H9 (cell line): ENCODE results near the gene GPR146. TPM values are rescaled to one million over a fixed set of nuclear protein-coding genes. Genes with fewer than 3 reads are reported as not detected.
A peak's percentile ranks its signal among the peaks of the same experiment; 100 is the strongest.

Source experiments
- DNase-seq: peaks from one replicate; pipeline ENCODE4 v3.0.0-alpha.2; 2017
- H2AFZ ChIP-seq: one replicate; pipeline ENCODE4 v1.6.1; 2013; ENCODE audit warnings: mild to moderate bottlenecking, low read length, control low read depth, moderate library complexity
- H2AK5ac ChIP-seq: 2 replicates; pipeline ENCODE4 v1.6.1; 2013; ENCODE audit warnings: low read length, control low read depth, mixed read lengths; ENCODE audit not compliant: insufficient read length
- H2BK120ac ChIP-seq: one replicate; pipeline ENCODE4 v1.6.1; 2013; ENCODE audit warnings: low read depth, mild to moderate bottlenecking, low read length, control low read depth, inconsistent platforms; ENCODE audit not compliant: poor library complexity, severe bottlenecking
- H2BK12ac ChIP-seq: 2 replicates; pipeline ENCODE4 v1.6.1; 2013; ENCODE audit warnings: low read length, control low read depth, mixed read lengths, low read depth; ENCODE audit not compliant: insufficient read length
- H2BK15ac ChIP-seq: 2 replicates; pipeline ENCODE4 v1.6.1; 2013; ENCODE audit warnings: low read depth, low read length, control low read depth
- H2BK20ac ChIP-seq: one replicate; pipeline ENCODE4 v1.6.1; 2013; ENCODE audit warnings: low read depth, mild to moderate bottlenecking, low read length, control low read depth, inconsistent platforms; ENCODE audit not compliant: poor library complexity, severe bottlenecking
- H2BK5ac ChIP-seq: 2 replicates; pipeline ENCODE4 v1.6.1; 2013; ENCODE audit warnings: low read length, control low read depth, mixed read lengths; ENCODE audit not compliant: insufficient read length
- H3K14ac ChIP-seq: 2 replicates; pipeline ENCODE4 v1.6.1; 2013; ENCODE audit warnings: low read length, control low read depth; ENCODE audit not compliant: insufficient read depth
- H3K18ac ChIP-seq: 2 replicates; pipeline ENCODE4 v1.6.1; 2013; ENCODE audit warnings: low read depth, mild to moderate bottlenecking, mixed read lengths, low read length, control low read depth; ENCODE audit not compliant: insufficient read length
- H3K23ac ChIP-seq: 2 replicates; pipeline ENCODE4 v1.6.1; 2013; ENCODE audit warnings: low read length, control low read depth, mixed read lengths, low read depth; ENCODE audit not compliant: insufficient read length
- H3K23me2 ChIP-seq: 2 replicates; pipeline ENCODE4 v1.6.1; 2013; ENCODE audit warnings: low read depth, mild to moderate bottlenecking, mixed read lengths, low read length, control low read depth; ENCODE audit not compliant: insufficient read length, poor library complexity, severe bottlenecking
- H3K27ac ChIP-seq: 2 replicates; pipeline ENCODE4 v1.5.1; 2013; ENCODE audit warnings: low read length, control low read depth, mixed read lengths, low read depth; ENCODE audit not compliant: insufficient read length
- H3K27me3 ChIP-seq: 2 replicates; pipeline ENCODE4 v1.6.1; 2013; ENCODE audit warnings: low read length, control low read depth, inconsistent platforms; ENCODE audit not compliant: insufficient read depth
- H3K4ac ChIP-seq: 2 replicates; pipeline ENCODE4 v1.6.1; 2013; ENCODE audit warnings: low read depth, mild to moderate bottlenecking, control low read depth, inconsistent platforms, low read length, moderate library complexity
- H3K4me1 ChIP-seq: 2 replicates; pipeline ENCODE4 v1.6.1; 2013; ENCODE audit warnings: low read length, control low read depth, inconsistent platforms; ENCODE audit not compliant: insufficient read depth
- H3K4me2 ChIP-seq: 2 replicates; pipeline ENCODE4 v1.6.1; 2013; ENCODE audit warnings: low read length, control low read depth, mixed read lengths; ENCODE audit not compliant: insufficient read length, insufficient read depth
- H3K56ac ChIP-seq: 2 replicates; pipeline ENCODE4 v1.6.1; 2013; ENCODE audit warnings: low read depth, mild to moderate bottlenecking, mixed read lengths, low read length, control low read depth; ENCODE audit not compliant: insufficient read length
- H3K79me1 ChIP-seq: 2 replicates; pipeline ENCODE4 v1.6.1; 2013; ENCODE audit warnings: low read depth, mild to moderate bottlenecking, moderate library complexity, low read length, control low read depth, inconsistent platforms; ENCODE audit not compliant: insufficient read depth, poor library complexity, severe bottlenecking
- H3K79me2 ChIP-seq: 2 replicates; pipeline ENCODE4 v1.6.1; 2013; ENCODE audit warnings: low read length, control low read depth, inconsistent platforms; ENCODE audit not compliant: insufficient read depth
- H3K9ac ChIP-seq: 2 replicates; pipeline ENCODE4 v1.6.1; 2013; ENCODE audit warnings: low read length, control low read depth, mixed read lengths; ENCODE audit not compliant: insufficient read length; ENCODE audit errors: extremely low read depth
- H3K9me3 ChIP-seq: one replicate; pipeline ENCODE4 v1.6.1; 2013; ENCODE audit warnings: low read depth, low read length, inconsistent platforms; ENCODE audit not compliant: control insufficient read depth
- H3T11ph ChIP-seq: one replicate; pipeline ENCODE4 v1.6.1; 2013; ENCODE audit warnings: mild to moderate bottlenecking, low read length, control low read depth, inconsistent platforms
- H4K20me1 ChIP-seq: one replicate; pipeline ENCODE4 v1.6.1; 2013; ENCODE audit not compliant: control insufficient read depth, insufficient read length, insufficient read depth
- H4K5ac ChIP-seq: 2 replicates; pipeline ENCODE4 v1.6.1; 2013; ENCODE audit warnings: low read depth, mild to moderate bottlenecking, mixed read lengths, low read length, control low read depth; ENCODE audit not compliant: insufficient read length
- H4K8ac ChIP-seq: replicated peaks from 2 replicates; pipeline ENCODE4 v1.6.1; 2013; ENCODE audit warnings: low read length, control low read depth, mixed read lengths, low read depth; ENCODE audit not compliant: insufficient read length
- H4K91ac ChIP-seq: 2 replicates; pipeline ENCODE4 v1.6.1; 2013; ENCODE audit warnings: low read depth, mild to moderate bottlenecking, moderate library complexity, mixed read lengths, low read length, control low read depth; ENCODE audit not compliant: insufficient read length
- H3K27ac Mint-ChIP-seq, 3 experiments: 2 replicates in 2 of 3; 3 replicates in 1 of 3; pipeline ENCODE4 v1.8.0; 2020 to 2021; ENCODE audit warnings: mixed read lengths in 3 of 3, mild to moderate bottlenecking in 1 of 3, moderate library complexity in 1 of 3
- H3K27me3 Mint-ChIP-seq: 2 replicates; pipeline ENCODE4 v1.8.0; 2021; ENCODE audit warnings: low read depth, mild to moderate bottlenecking, moderate library complexity, mixed read lengths
- H3K36me3 Mint-ChIP-seq, 3 experiments: 2 replicates in 2 of 3; 3 replicates in 1 of 3; pipeline ENCODE4 v1.8.0; 2020 to 2021; ENCODE audit warnings: low read depth in 3 of 3, mixed read lengths in 3 of 3; ENCODE audit not compliant: insufficient read depth in 1 of 3
- H3K4me1 Mint-ChIP-seq, 2 experiments: 2 replicates each; pipeline ENCODE4 v1.8.0; 2020; ENCODE audit warnings: mixed read lengths in 2 of 2
- H3K4me3 Mint-ChIP-seq, 2 experiments: 2 replicates in 1 of 2; 3 replicates in 1 of 2; pipeline ENCODE4 v1.8.0; 2020 to 2021; ENCODE audit warnings: mild to moderate bottlenecking in 2 of 2, mixed read lengths in 2 of 2, moderate library complexity in 1 of 2
- H3K9me3 Mint-ChIP-seq, 2 experiments: 2 replicates in 1 of 2; 3 replicates in 1 of 2; pipeline ENCODE4 v1.8.0; 2020; ENCODE audit warnings: mild to moderate bottlenecking in 2 of 2, mixed read lengths in 2 of 2, moderate library complexity in 1 of 2
- WGBS: extraction: QIAGEN DNeasy Blood & Tissue Kit; methylation state at CpG from one replicate; pipeline ENCODE4 v1.1.7; 2013; ENCODE audit warnings: missing lambda C conversion rate, low lambda C conversion rate, mixed read lengths; ENCODE audit not compliant: insufficient read length; ENCODE audit errors: extremely low coverage; 5-methylcytosine and 5-hydroxymethylcytosine counted together
- total RNA-seq: library from RNA; stranded (reverse); gene quantifications from 2 replicates; pipeline ENCODE4 v1.2.1, GENCODE V29; 2021
- TF ChIP-seq, protein P1 (sequence below): fragments of 200-600 bp; sonication (generic); conservative IDR thresholded peaks from 3 replicates; pipeline ENCODE4 v1.8.0; 2021; ENCODE audit warnings: antibody characterized with exemption, mild to moderate bottlenecking

The GPR146 gene
- total RNA-seq, 1 experiment from 2014 or later: 1.4 TPM

DNA sequence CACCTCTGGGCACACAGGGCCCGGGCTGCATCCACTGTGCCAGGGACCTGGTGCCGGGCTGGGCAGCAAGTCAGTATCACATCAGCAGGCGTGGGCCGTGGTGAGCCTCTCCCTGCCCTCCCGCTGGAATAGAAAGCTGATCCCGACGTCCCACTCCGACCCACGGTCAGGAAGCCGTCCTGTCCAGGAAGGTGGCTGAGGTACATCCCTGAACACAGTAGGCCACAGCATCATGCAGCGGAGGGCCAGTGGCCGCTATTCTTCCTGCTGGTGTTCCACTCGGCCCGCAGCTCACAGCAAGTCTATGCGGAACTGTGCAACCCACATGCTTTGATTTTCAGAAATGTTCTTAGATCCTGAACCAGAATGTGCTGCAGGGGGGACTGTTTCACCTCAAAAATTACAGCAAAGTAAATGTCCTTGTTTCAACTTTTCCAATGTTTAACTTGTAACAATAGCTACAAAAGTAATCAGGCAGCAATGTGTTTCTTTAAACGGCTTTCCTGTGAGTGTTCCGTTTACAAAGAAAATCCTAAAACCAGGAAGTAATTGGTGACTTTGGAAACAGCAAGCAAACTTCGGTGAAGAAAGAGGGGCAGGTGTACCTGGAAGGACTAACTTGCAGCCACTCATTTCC lies 676 bp upstream of the GPR146 start:
- no peak overlapping the region for H2AFZ ChIP-seq
- H4K91ac ChIP-seq: no peak overlapping the region
- no peaks in the 10 kb centered on the region; the same call in 1 of the 2 replicates for H3K27me3 Mint-ChIP-seq
- H3K27me3 ChIP-seq: no peaks in the 10 kb centered on the region
- no peaks in the 10 kb centered on the region for H3K79me2 ChIP-seq
- peak overlapping the region; percentile 6 for H3K27ac ChIP-seq
- peaks cover 5% of the 10 kb centered on the region for H3K23me2 ChIP-seq
- no peak overlapping the region for H3K18ac ChIP-seq
- no peak overlapping the region for H4K8ac ChIP-seq
- no CpG with 5 or more reads among the region's 18 CpGs for WGBS
- no peaks in the 10 kb centered on the region for H3K79me1 ChIP-seq
- no peak overlapping the region for H2BK5ac ChIP-seq
- H3K4me1 Mint-ChIP-seq: peaks cover 36 to 59% of the 10 kb centered on the region in 2 experiments
- no peaks in the 10 kb centered on the region for H4K20me1 ChIP-seq
- H3K9me3 ChIP-seq: no peaks in the 10 kb centered on the region
- H3K56ac ChIP-seq: no peak overlapping the region
- H3K9me3 Mint-ChIP-seq: no peaks in the 10 kb centered on the region; a peak in 1 of 5 replicates
- no peak overlapping the region for H2BK15ac ChIP-seq
- peak overlapping the region; percentile 79 to 94 (median 89) for H3K27ac Mint-ChIP-seq
- H3K4ac ChIP-seq: no peak overlapping the region
- peaks cover 4% of the 10 kb centered on the region; the same call in 1 of the 2 replicates for H3K4me1 ChIP-seq
- TF ChIP-seq, protein P1, sequence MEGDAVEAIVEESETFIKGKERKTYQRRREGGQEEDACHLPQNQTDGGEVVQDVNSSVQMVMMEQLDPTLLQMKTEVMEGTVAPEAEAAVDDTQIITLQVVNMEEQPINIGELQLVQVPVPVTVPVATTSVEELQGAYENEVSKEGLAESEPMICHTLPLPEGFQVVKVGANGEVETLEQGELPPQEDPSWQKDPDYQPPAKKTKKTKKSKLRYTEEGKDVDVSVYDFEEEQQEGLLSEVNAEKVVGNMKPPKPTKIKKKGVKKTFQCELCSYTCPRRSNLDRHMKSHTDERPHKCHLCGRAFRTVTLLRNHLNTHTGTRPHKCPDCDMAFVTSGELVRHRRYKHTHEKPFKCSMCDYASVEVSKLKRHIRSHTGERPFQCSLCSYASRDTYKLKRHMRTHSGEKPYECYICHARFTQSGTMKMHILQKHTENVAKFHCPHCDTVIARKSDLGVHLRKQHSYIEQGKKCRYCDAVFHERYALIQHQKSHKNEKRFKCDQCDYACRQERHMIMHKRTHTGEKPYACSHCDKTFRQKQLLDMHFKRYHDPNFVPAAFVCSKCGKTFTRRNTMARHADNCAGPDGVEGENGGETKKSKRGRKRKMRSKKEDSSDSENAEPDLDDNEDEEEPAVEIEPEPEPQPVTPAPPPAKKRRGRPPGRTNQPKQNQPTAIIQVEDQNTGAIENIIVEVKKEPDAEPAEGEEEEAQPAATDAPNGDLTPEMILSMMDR: no peak
- no peak overlapping the region for H2BK12ac ChIP-seq
- DNase-seq: no peak
- H3K4me3 Mint-ChIP-seq: peak overlapping the region; percentile 49 to 70
- H2AK5ac ChIP-seq: no peak overlapping the region
- H2BK120ac ChIP-seq: no peak overlapping the region
- H3T11ph ChIP-seq: no peak overlapping the region
- no peak overlapping the region for H3K14ac ChIP-seq
- peak overlapping the region; percentile 15 for H3K4me2 ChIP-seq
- no peak overlapping the region for H4K5ac ChIP-seq
- H3K9ac ChIP-seq: peak overlapping the region; percentile 17
- H3K23ac ChIP-seq: no peak overlapping the region
- H3K36me3 Mint-ChIP-seq: no peaks in the 10 kb centered on the region
- H2BK20ac ChIP-seq: no peak overlapping the region
